ENCODE results near the gene CSF3. TPM values are rescaled to one million over a fixed set of nuclear protein-coding genes. Genes with fewer than 3 reads are reported as not detected.
A peak's percentile ranks its signal among the peaks of the same experiment; 100 is the strongest.

The CSF3 gene
- total and polyA plus RNA-seq, 2 of the 13 experiments (the other 11 are each of a cell fraction or from before 2014, with no cell fraction given) = 0.09 TPM; not detected in 1

DNA sequence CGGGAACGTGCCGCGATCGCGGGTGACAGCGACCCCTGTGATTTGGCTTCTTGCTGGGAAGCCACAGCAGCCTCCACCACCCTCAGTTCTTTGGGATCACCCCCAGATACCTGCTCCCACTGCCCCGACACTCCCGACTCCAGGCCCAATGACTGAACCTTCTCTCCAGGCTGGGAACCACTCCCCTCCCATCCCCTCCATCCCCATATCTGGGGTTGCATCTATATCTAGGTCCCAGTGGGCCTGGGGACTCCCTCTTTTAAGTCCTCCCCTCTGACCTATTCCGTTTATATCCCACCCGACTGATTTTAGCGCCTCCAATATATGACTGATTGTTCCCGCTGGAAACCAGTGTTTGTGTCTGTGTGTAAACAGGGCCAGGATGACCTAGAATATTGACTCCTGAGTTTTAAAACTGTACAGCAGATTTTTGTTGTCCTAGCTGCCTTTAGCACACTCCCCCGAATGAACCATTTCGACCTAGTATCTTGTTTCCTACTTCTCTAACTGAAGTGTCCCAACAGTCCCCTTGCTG, 34.0 kb upstream of the CSF3 start:
- H2AFZ ChIP-seq (ENCODE audit: low read length) = no peak overlapping the region
- POLR2A ChIA-PET = interaction anchor here (0.9 to 2.3 kb wide), 21 partner anchors 10 to 530 kb away, joined by 3 to 21 read pairs (median 4); partner anchors contain the start of genes GSDMB, LRRC3C, MED1 and MED24
- DNase-seq (ENCODE audit: low spot score) (no peak), ATAC-seq (peak; percentile 16), FAIRE-seq (no peak)
- peaks cover 25% of the 10 kb centered on the region for H3K4me1 ChIP-seq (ENCODE audit: insufficient read depth, low read length)
- intact Hi-C loops (cut with micrococcal nuclease; ENCODE audit: unreplicated experiment) (loop anchor here (2.0 kb wide), 1 partner anchor 54 kb away; the partner anchor contains the start of genes LRRC3C and ORMDL3), in situ Hi-C loops (cut with HindIII; ENCODE audit: extremely low pct_ligation_motif_present, low pct_unique_long_range_greater_than_20kb) (loop anchor here (5.0 kb wide), 1 partner anchor 109 kb away; no protein-coding TSS in a partner anchor)
- no peaks in the 10 kb centered on the region for H3K9me3 ChIP-seq (ENCODE audit: low read length)
- peaks cover 18 to 25% of the 10 kb centered on the region in 2 experiments for H3K36me3 ChIP-seq (replicated peaks in 1 of 2; ENCODE audit: control insufficient read depth in 1 of 2, insufficient read depth in 2 of 2, low read length in 2 of 2)
- peaks cover 6 to 25% of the 10 kb centered on the region in 2 experiments for H3K27me3 ChIP-seq (ENCODE audit: control insufficient read depth in 1 of 2, insufficient read depth in 2 of 2, low read length in 2 of 2)
- WGBS (ENCODE audit: low lambda C conversion rate) = under 1% methylated on average over 15 of the region's 15 CpGs
- no TSS peak for BruUV-seq (replicated peaks)
- H3K79me2 ChIP-seq (ENCODE audit: insufficient read depth, low read length) = peaks cover 28% of the 10 kb centered on the region
- H3K4me3 ChIP-seq (replicated peaks in 1 of 3; ENCODE audit: insufficient read depth in 1 of 3, low read depth in 2 of 3, low read length in 3 of 3) = peak overlapping the region; percentile 92 to 96 (median 94)
- H4K20me1 ChIP-seq (ENCODE audit: insufficient read depth, low read length) = peaks cover 9% of the 10 kb centered on the region
- peak overlapping the region; percentile 96 for H3K9ac ChIP-seq (ENCODE audit: insufficient read depth, low read depth, low read length)
- CTCF ChIA-PET (ENCODE audit: low intra/inter-chr PET ratio, low total read pairs) = interaction anchor here (1.3 to 2.3 kb wide), 3 partner anchors 22 to 109 kb away, joined by 4 to 25 read pairs (median 14); no protein-coding TSS in a partner anchor
- H3K27ac ChIP-seq (ENCODE audit: extremely low read length, insufficient read depth, low read length) = peak overlapping the region; percentile 82
- H3K4me2 ChIP-seq (ENCODE audit: low read depth, low read length) = peak overlapping the region; percentile 94
- TF ChIP-seq ZNF18 (CRISPR knock-in tag; IDR thresholded peaks at IDR 0.05; ENCODE audit: insufficient replicate concordance) = no peak
- no peak for TF ChIP-seq ZNF644 (CRISPR knock-in tag; IDR thresholded peaks at IDR 0.05; ENCODE audit: low read depth)
- TF ChIP-seq ZNF20 (CRISPR knock-in tag; IDR thresholded peaks at IDR 0.05) = 0 out of 2 replicates have a peak, but pooled peaks have one; percentile 1
- TF ChIP-seq ZKSCAN8 (CRISPR knock-in tag; IDR thresholded peaks at IDR 0.05; ENCODE audit: borderline replicate concordance) = no peak
- TF ChIP-seq RBFOX2 (IDR thresholded peaks at IDR 0.05; ENCODE audit: low read depth, low read length) = no peak
- no peak for TF ChIP-seq ZNF589 (CRISPR knock-in tag; conservative IDR thresholded peaks at IDR 0.05)
- peak; percentile 9 for TF ChIP-seq DBP (CRISPR knock-in tag; IDR thresholded peaks at IDR 0.05; ENCODE audit: not compliant biosample characterization)
- TF ChIP-seq TMF1 (CRISPR knock-in tag; IDR thresholded peaks at IDR 0.05; ENCODE audit: low read depth) = 0 out of 2 replicates have a peak, but pooled peaks have one; percentile 1
- TF ChIP-seq, protein P1, sequence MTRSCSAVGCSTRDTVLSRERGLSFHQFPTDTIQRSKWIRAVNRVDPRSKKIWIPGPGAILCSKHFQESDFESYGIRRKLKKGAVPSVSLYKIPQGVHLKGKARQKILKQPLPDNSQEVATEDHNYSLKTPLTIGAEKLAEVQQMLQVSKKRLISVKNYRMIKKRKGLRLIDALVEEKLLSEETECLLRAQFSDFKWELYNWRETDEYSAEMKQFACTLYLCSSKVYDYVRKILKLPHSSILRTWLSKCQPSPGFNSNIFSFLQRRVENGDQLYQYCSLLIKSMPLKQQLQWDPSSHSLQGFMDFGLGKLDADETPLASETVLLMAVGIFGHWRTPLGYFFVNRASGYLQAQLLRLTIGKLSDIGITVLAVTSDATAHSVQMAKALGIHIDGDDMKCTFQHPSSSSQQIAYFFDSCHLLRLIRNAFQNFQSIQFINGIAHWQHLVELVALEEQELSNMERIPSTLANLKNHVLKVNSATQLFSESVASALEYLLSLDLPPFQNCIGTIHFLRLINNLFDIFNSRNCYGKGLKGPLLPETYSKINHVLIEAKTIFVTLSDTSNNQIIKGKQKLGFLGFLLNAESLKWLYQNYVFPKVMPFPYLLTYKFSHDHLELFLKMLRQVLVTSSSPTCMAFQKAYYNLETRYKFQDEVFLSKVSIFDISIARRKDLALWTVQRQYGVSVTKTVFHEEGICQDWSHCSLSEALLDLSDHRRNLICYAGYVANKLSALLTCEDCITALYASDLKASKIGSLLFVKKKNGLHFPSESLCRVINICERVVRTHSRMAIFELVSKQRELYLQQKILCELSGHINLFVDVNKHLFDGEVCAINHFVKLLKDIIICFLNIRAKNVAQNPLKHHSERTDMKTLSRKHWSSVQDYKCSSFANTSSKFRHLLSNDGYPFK (CRISPR knock-in tag; IDR thresholded peaks at IDR 0.05; ENCODE audit: borderline replicate concordance) = no peak
- TF ChIP-seq RAD51 (IDR thresholded peaks at IDR 0.05; ENCODE audit: borderline replicate concordance) = no peak
- TF ChIP-seq, protein P2, sequence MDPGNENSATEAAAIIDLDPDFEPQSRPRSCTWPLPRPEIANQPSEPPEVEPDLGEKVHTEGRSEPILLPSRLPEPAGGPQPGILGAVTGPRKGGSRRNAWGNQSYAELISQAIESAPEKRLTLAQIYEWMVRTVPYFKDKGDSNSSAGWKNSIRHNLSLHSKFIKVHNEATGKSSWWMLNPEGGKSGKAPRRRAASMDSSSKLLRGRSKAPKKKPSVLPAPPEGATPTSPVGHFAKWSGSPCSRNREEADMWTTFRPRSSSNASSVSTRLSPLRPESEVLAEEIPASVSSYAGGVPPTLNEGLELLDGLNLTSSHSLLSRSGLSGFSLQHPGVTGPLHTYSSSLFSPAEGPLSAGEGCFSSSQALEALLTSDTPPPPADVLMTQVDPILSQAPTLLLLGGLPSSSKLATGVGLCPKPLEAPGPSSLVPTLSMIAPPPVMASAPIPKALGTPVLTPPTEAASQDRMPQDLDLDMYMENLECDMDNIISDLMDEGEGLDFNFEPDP (CRISPR knock-in tag; conservative IDR thresholded peaks at IDR 0.05) = no peak
- TF ChIP-seq ZNF124 (CRISPR knock-in tag; IDR thresholded peaks at IDR 0.05) = no peak
- TF ChIP-seq SALL1 (CRISPR knock-in tag; IDR thresholded peaks at IDR 0.05) = no peak
- TF ChIP-seq U2AF2 (IDR thresholded peaks at IDR 0.05; ENCODE audit: low read depth, low read length) = no peak
- no peak for TF ChIP-seq RFX5 (IDR thresholded peaks at IDR 0.05; ENCODE audit: low read depth, low read length)
- TF ChIP-seq ATF1 (CRISPR knock-in tag; IDR thresholded peaks at IDR 0.05) = no peak
- TF ChIP-seq FOXM1 (CRISPR knock-in tag; IDR thresholded peaks at IDR 0.05) = no peak
- TF ChIP-seq CBX5 (CRISPR knock-in tag; IDR thresholded peaks at IDR 0.05; ENCODE audit: borderline replicate concordance) = no peak
- no peak for TF ChIP-seq CCAR2 (optimal IDR thresholded peaks at IDR 0.05; ENCODE audit: low read depth, low read length)

All from HepG2 (cell line).